K562 (cell line): ENCODE results near the gene ACOT9. TPM values are rescaled to one million over a fixed set of nuclear protein-coding genes. Genes with fewer than 3 reads are reported as not detected.
"Not testable (repeated sequence)": the region's sequence is repeated elsewhere in the genome, so short reads cannot be mapped to it uniquely, and the experiment has no call there.

Experiments
- ATAC-seq: fragments of 200-7000 bp; cut with Tn5 transposase; 3 replicates; pipeline ENCODE4 v1.9.1; 2020; ENCODE audit warnings: moderate library complexity
- BruUV-seq: library from RNA; stranded (reverse); fragments of 400-500 nt; replicated peaks from 2 replicates; lab custom pipeline; 2021; lab: Mats Ljungman, UMichigan
- CTCF ChIA-PET: fragments of 300-600 bp; formaldehyde crosslinking; extraction: SDS; loops from one replicate; lab custom pipeline; 2021; ENCODE audit warnings: low intra/inter-chr PET ratio; lab: Yijun Ruan, JAX
- POLR2A ChIA-PET: fragments of 300-600, 350-650 bp; sonication (Branson Sonifier 250); formaldehyde crosslinking; extraction: SDS; loops from one replicate; lab custom pipeline; 2021; ENCODE audit warnings: antibody characterized with exemption, inconsistent platforms; lab: Yijun Ruan, JAX
- DNase-seq, 4 experiments: peaks; one replicate each; pipeline versions ENCODE4 v3.0.0 to v3.0.0-alpha.2; 2011 to 2018; ENCODE audit warnings: low spot score in 3 of 4, mixed read lengths in 3 of 4; ENCODE audit errors: extremely low read depth in 1 of 4
- FAIRE-seq: peaks from 2 replicates; lab custom pipeline; 2011; peaks lifted over from hg19 to GRCh38; lab: Jason Lieb, UNC
- H2AFZ ChIP-seq: 2 replicates; pipeline ENCODE4 v1.6.0; 2011; ENCODE audit warnings: low read depth, low read length, control low read depth, inconsistent platforms
- H3K27ac ChIP-seq: fragments of 200-600 bp; 3 replicates; pipeline ENCODE4 v1.8.0; 2011; ENCODE audit warnings: low read depth, mild to moderate bottlenecking, control low read depth, inconsistent platforms, low read length, moderate library complexity, mixed read lengths; ENCODE audit errors: extremely low read depth
- H3K27me3 ChIP-seq, 2 experiments: fragments of 300-600 bp in 1 of 2; 2 replicates in 1 of 2; 3 replicates in 1 of 2; pipeline versions ENCODE4 v1.6.0 to v1.8.0; 2011; ENCODE audit warnings: inconsistent platforms in 2 of 2, low read length in 2 of 2, mild to moderate bottlenecking in 1 of 2, mixed read lengths in 1 of 2, moderate library complexity in 1 of 2; ENCODE audit not compliant: control insufficient read depth in 2 of 2, insufficient read depth in 2 of 2
- H3K36me3 ChIP-seq: fragments of 300-600 bp; 3 replicates; pipeline ENCODE4 v1.8.0; 2011; ENCODE audit warnings: mild to moderate bottlenecking, low read length, inconsistent platforms; ENCODE audit not compliant: control insufficient read depth, insufficient read depth
- H3K4me1 ChIP-seq, 2 experiments: fragments of 200-600 bp in 1 of 2; replicated peaks in 1 of 2; 2 replicates in 1 of 2; 3 replicates in 1 of 2; pipeline versions ENCODE4 v1.5.1 to v1.8.0; 2011; ENCODE audit warnings: inconsistent platforms in 2 of 2, low read length in 2 of 2, mild to moderate bottlenecking in 1 of 2, mixed read lengths in 1 of 2, moderate library complexity in 1 of 2; ENCODE audit not compliant: control insufficient read depth in 2 of 2, insufficient read depth in 2 of 2
- H3K4me2 ChIP-seq: 2 replicates; pipeline ENCODE4 v1.6.1; 2011; ENCODE audit warnings: low read length, control low read depth, inconsistent platforms, mixed read lengths; ENCODE audit not compliant: insufficient read depth
- H3K4me3 ChIP-seq: fragments of 200-600 bp; sonication (generic), shearing (Covaris generic); 2 replicates; pipeline ENCODE4 v1.5.1; 2016; ENCODE audit warnings: control low read depth, inconsistent platforms
- H3K79me2 ChIP-seq: fragments of 200-600 bp; 3 replicates; pipeline ENCODE4 v1.8.0; 2011; ENCODE audit warnings: low read length, inconsistent platforms; ENCODE audit not compliant: control insufficient read depth, insufficient read depth
- H3K9ac ChIP-seq, 2 experiments: 2 replicates each; pipeline versions ENCODE4 v1.6.0 to v1.6.1; 2011; ENCODE audit warnings: low read depth in 2 of 2, low read length in 2 of 2, control low read depth in 1 of 2, inconsistent platforms in 1 of 2, mild to moderate bottlenecking in 1 of 2, mixed read lengths in 1 of 2; ENCODE audit not compliant: insufficient read depth in 1 of 2
- H3K9me1 ChIP-seq: one replicate; pipeline ENCODE4 v1.6.0; 2011; ENCODE audit warnings: inconsistent platforms, mild to moderate bottlenecking, low read length, moderate library complexity; ENCODE audit not compliant: control insufficient read depth, insufficient read depth
- H3K9me3 ChIP-seq: replicated peaks from 2 replicates; pipeline ENCODE4 v1.5.1; 2011; ENCODE audit warnings: low read depth, low read length, inconsistent platforms; ENCODE audit not compliant: control insufficient read depth, insufficient read depth
- H4K20me1 ChIP-seq: replicated peaks from 2 replicates; pipeline ENCODE4 v1.6.1; 2011; ENCODE audit warnings: low read length, inconsistent platforms, mixed read lengths; ENCODE audit not compliant: control insufficient read depth, insufficient read depth
- ETV1 ChIP-seq: fragments of 450-650 bp; conservative IDR thresholded peaks from 2 replicates; pipeline ENCODE4 v1.6.1; 2016; ENCODE audit warnings: missing genetic modification characterization, control low read depth, low read depth, missing compliant biosample characterization
- FOXM1 ChIP-seq, 2 experiments: fragments of 450-650 bp in 1 of 2; sonication (generic) in 1 of 2; formaldehyde crosslinking in 1 of 2; IDR thresholded peaks; 2 replicates each; pipeline versions ENCODE4 v1.6.1 to v1.9.0; 2017 to 2022; ENCODE audit warnings: low read depth in 2 of 2, mild to moderate bottlenecking in 2 of 2, missing genetic modification reagents in 1 of 2, moderate library complexity in 1 of 2
- SOX6 ChIP-seq: fragments of 450-650 bp; IDR thresholded peaks from 2 replicates; pipeline ENCODE4 v1.6.1; 2014; ENCODE audit warnings: mild to moderate bottlenecking
- ZNF121 ChIP-seq: sonication (generic); formaldehyde crosslinking; conservative IDR thresholded peaks from 2 replicates; pipeline ENCODE4 v1.8.0; 2022; ENCODE audit warnings: missing genetic modification reagents
- ZNF143 ChIP-seq: sonication (generic); formaldehyde crosslinking; IDR thresholded peaks from 2 replicates; pipeline ENCODE4 v1.9.0; 2022; ENCODE audit warnings: mild to moderate bottlenecking, missing genetic modification reagents
- WGBS: fragments of 100-300 bp; shearing (Covaris generic); methylation state at CpG from one replicate; pipeline ENCODE4 v1.1.6; 2016; ENCODE audit warnings: low coverage, mixed read lengths; ENCODE audit not compliant: insufficient coverage; ENCODE audit errors: missing lambda C conversion rate; 5-methylcytosine and 5-hydroxymethylcytosine counted together
- in situ Hi-C: fragments of 300-500 bp; cut with MboI; formaldehyde crosslinking; loops from 4 replicates; pipeline ENCODE4 v1.15.0; 2018; ENCODE audit warnings: inconsistent platforms, mixed read lengths
- intact Hi-C: fragments of 100-400 bp; cut with micrococcal nuclease; formaldehyde crosslinking; loops from 2 replicates; pipeline ENCODE4 v1.14.2; 2022
- polyA plus RNA-seq, 8 experiments: library from polyadenylated mRNA; depleted of rRNA in 4 of 8; stranded (reverse) in 5 of 8; unstranded in 3 of 8; fragments of >200 nt; fragmentation: Nextera tagmentation in 2 of 8; fragmentation: Illumina TruSeq in 1 of 8; extraction: Ambion mirVana in 2 of 8; extraction: Trizol in 1 of 8; gene quantifications; 2 replicates each; pipeline versions ENCODE4 v1.2.1 to v1.2.3, GENCODE V29; 2011 to 2014; ENCODE audit warnings: inconsistent platforms in 1 of 8, missing spikeins in 1 of 8
- total RNA-seq, 7 experiments: library from RNA; depleted of rRNA in 6 of 7; stranded (reverse); fragments of >200 nt in 6 of 7; fragmentation: Illumina TruSeq in 2 of 7; extraction: Trizol in 2 of 7; gene quantifications; 2 replicates each; pipeline versions ENCODE4 v1.2.1 to v1.2.3, GENCODE V29; 2011 to 2021; ENCODE audit warnings: low replicate concordance in 1 of 7
- TF ChIP-seq, protein P1 (sequence below): fragments of 450-650 bp; IDR thresholded peaks from 2 replicates; pipeline ENCODE4 v1.6.1; 2018; ENCODE audit warnings: mild to moderate bottlenecking, low read depth; ENCODE audit not compliant: partially characterized antibody

ACOT9 gene
- total and polyA plus RNA-seq, 9 of the 15 experiments (the other 6 are each of a cell fraction or from before 2014, with no cell fraction given) = 31.2 to 80.9 (median 45.3) TPM

DNA sequence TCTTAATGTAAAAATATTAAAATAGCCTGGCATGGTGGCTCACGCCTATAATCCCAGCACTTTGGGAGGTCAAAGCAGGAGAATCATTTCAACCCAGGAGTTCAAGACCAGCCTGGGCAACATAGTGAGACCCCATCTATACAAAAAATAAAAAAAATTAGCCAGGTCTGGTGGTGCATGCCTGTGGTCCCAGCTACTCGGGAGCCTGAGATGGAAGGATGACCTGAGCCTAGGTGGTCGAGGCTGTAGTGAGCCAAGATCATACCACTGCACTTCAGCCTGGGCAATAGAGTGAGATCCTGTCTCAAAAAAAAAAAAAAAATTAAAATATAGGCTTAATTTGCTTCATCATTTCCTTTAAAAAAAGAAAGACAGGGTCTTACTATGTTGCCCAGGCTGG is 66.6 kb downstream of the ACOT9 start:
- H3K9me1 ChIP-seq, DNase-seq, H3K4me2 ChIP-seq, H3K4me1 ChIP-seq, in situ Hi-C loops, H3K27me3 ChIP-seq, FAIRE-seq, H4K20me1 ChIP-seq, H3K79me2 ChIP-seq, H3K4me3 ChIP-seq, intact Hi-C loops, BruUV-seq, ATAC-seq, CTCF ChIA-PET, H3K9ac ChIP-seq, H3K27ac ChIP-seq, H3K9me3 ChIP-seq, H2AFZ ChIP-seq: not testable (repeated sequence)
- peak; percentile 68 for TF ChIP-seq ZNF121 (CRISPR knock-in tag)
- POLR2A ChIA-PET = interaction anchor here (0.7 kb wide), 1 partner anchor 317 kb away, joined by 3 read pairs; no protein-coding TSS in a partner anchor
- H3K36me3 ChIP-seq = peaks cover 58% of the 10 kb centered on the region; the same call in 2 of the 3 replicates
- WGBS = 100% methylated on average over 3 of the region's 3 CpGs

DNA sequence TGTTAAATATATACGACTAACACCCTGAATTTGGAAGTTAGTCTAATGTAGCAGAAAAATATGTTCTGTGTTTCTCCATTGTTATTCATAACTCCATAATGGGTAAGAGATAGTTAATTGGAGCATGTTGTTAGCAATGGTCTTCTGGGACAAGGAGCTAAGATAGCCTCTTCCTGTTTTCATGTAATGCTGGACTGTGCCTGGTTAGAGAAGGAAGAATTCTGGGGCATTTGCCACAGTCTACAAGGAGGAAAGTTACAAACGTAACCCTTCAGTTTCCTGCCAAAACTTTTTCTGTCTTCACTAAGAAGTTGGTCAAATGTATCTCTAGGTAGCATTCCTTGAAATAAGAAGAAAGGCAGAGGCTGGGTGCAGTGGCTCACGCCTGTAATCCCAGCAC is 70.0 kb downstream of the ACOT9 start:
- no peak for DNase-seq
- ChIA-PET POLR2A (no interaction called here), CTCF (no interaction called here)
- in situ Hi-C loops = no loop called here
- H3K9me3 ChIP-seq = no peaks in the 10 kb centered on the region
- intact Hi-C loops = no loop called here
- peaks cover 0 to 9% of the 10 kb centered on the region in 2 experiments; a peak in 2 of 5 replicates for H3K4me1 ChIP-seq
- FAIRE-seq = no peak
- H3K4me2 ChIP-seq = no peak overlapping the region
- ATAC-seq = no peak
- BruUV-seq = no TSS peak
- peaks cover 64% of the 10 kb centered on the region for H3K36me3 ChIP-seq
- H2AFZ ChIP-seq = no peak overlapping the region
- H3K9me1 ChIP-seq = no peaks in the 10 kb centered on the region
- TF ChIP-seq ETV1 = no peak
- no peak for TF ChIP-seq FOXM1 (IDR thresholded peaks at IDR 0.05; ENCODE audit: low read depth)
- no peak for TF ChIP-seq FOXM1 (CRISPR knock-in tag; IDR thresholded peaks at IDR 0.05; ENCODE audit: low read depth)
- no peak for TF ChIP-seq ZNF143 (CRISPR knock-in tag)
- TF ChIP-seq, protein P1, sequence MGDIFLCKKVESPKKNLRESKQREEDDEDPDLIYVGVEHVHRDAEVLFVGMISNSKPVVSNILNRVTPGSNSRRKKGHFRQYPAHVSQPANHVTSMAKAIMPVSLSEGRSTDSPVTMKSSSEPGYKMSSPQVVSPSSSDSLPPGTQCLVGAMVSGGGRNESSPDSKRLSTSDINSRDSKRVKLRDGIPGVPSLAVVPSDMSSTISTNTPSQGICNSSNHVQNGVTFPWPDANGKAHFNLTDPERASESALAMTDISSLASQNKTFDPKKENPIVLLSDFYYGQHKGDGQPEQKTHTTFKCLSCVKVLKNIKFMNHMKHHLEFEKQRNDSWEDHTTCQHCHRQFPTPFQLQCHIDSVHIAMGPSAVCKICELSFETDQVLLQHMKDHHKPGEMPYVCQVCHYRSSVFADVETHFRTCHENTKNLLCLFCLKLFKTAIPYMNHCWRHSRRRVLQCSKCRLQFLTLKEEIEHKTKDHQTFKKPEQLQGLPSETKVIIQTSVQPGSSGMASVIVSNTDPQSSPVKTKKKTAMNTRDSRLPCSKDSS = no peak
- no peak for TF ChIP-seq SOX6
- no peaks in the 10 kb centered on the region for H3K27me3 ChIP-seq
- WGBS = 100% methylated on average over 2 of the region's 3 CpGs
- no peak overlapping the region for H3K9ac ChIP-seq
- H3K79me2 ChIP-seq = peaks cover 29% of the 10 kb centered on the region
- no peaks in the 10 kb centered on the region for H4K20me1 ChIP-seq
- no peak overlapping the region for H3K27ac ChIP-seq
- no peak overlapping the region for H3K4me3 ChIP-seq
